NT2/D1 (cell line): ENCODE measurements around the gene SIRT2.

Experiments
- DNase-seq: peaks from one replicate; pipeline ENCODE4 v3.0.0-alpha.2; 2011; ENCODE audit warnings: low read depth, low spot score
- H3K27me3 ChIP-seq: 2 replicates; pipeline ENCODE4 v1.6.0; 2011; ENCODE audit warnings: mild to moderate bottlenecking; ENCODE audit not compliant: insufficient read length, insufficient read depth
- H3K36me3 ChIP-seq: 2 replicates; pipeline ENCODE4 v1.6.1; 2011; ENCODE audit warnings: mild to moderate bottlenecking, low read length, mixed read lengths; ENCODE audit not compliant: insufficient read depth, insufficient read length
- H3K4me1 ChIP-seq: 2 replicates; pipeline ENCODE4 v1.5.1; 2011; ENCODE audit not compliant: insufficient read depth, insufficient read length
- H3K4me3 ChIP-seq: 2 replicates; pipeline ENCODE4 v1.5.1; 2011; ENCODE audit warnings: low read depth; ENCODE audit not compliant: insufficient read length
- H3K9ac ChIP-seq: 2 replicates; pipeline ENCODE4 v1.6.0; 2011; ENCODE audit warnings: low read depth; ENCODE audit not compliant: insufficient read length
- H3K9me3 ChIP-seq: 2 replicates; pipeline ENCODE4 v1.5.1; 2011; ENCODE audit warnings: mild to moderate bottlenecking, low read length; ENCODE audit not compliant: insufficient read depth
- SUZ12 ChIP-seq: IDR thresholded peaks from 2 replicates; pipeline ENCODE4 v1.6.1; 2011; ENCODE audit not compliant: insufficient read length, insufficient read depth; ENCODE audit errors: extremely low read depth
- YY1 ChIP-seq: IDR thresholded peaks from 2 replicates; pipeline ENCODE4 v1.6.1; 2011; ENCODE audit not compliant: insufficient read length, insufficient read depth
- ZNF274 ChIP-seq: IDR thresholded peaks from 2 replicates; pipeline ENCODE4 v1.6.1; 2011; ENCODE audit warnings: mild to moderate bottlenecking, low read depth, low read length

SIRT2 gene

DNA sequence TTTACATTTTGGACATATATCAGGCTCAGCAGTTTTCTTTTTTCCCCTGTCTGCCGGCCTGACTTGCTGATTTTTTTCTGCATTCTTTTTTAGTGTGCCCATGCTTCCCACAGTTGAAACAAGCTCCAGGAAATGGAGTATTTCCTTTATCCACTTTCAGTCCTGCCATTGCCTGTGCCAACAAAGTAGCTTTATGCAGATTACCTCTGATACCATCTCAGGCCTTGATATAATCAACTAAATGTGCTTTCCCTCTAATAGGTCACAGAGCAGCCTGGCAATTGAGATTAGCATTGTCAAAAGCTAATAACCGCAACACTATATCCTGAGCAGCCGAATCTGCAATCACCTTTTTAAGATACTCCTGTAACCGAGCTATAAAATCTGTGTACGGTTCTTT lies 40.5 kb upstream of the SIRT2 start:
- Histone ChIP-seq H3K27me3 (no peaks in the 10 kb centered on the region), H3K9ac (no peak overlapping the region), H3K36me3 (peaks cover 17% of the 10 kb centered on the region), H3K4me3 (no peak overlapping the region), H3K4me1 (no peaks in the 10 kb centered on the region), H3K9me3 (peaks cover 8% of the 10 kb centered on the region)
- DNase-seq = no peak
- TF ChIP-seq SUZ12 = no peak

- no peaks in the 10 kb centered on the region for H3K27me3 ChIP-seq
- peaks cover 24% of the 10 kb centered on the region for H3K9me3 ChIP-seq
- no peak overlapping the region for H3K4me3 ChIP-seq
- H3K9ac ChIP-seq = no peak overlapping the region
- no peak for TF ChIP-seq ZNF274
- TF ChIP-seq SUZ12 = no peak
- TF ChIP-seq YY1 = no peak
- DNase-seq = no peak
- peaks cover 38% of the 10 kb centered on the region for H3K36me3 ChIP-seq
- H3K4me1 ChIP-seq = peaks cover 4% of the 10 kb centered on the region
These were observed 34.1 kb upstream of the SIRT2 start for GRCh38 chr19:38933544-38933943.

GRCh38 chr19:38932425-38933179 lies 33.2 kb upstream of the SIRT2 start:
- Histone ChIP-seq H3K27me3 (no peaks in the 10 kb centered on the region), H3K4me1 (peaks cover 4% of the 10 kb centered on the region), H3K36me3 (peaks cover 40% of the 10 kb centered on the region), H3K9me3 (peaks cover 24% of the 10 kb centered on the region), H3K9ac (no peak overlapping the region), H3K4me3 (no peak overlapping the region)
- TF ChIP-seq SUZ12 = no peak
- TF ChIP-seq YY1 = no peak
- no peak for TF ChIP-seq ZNF274
- peak; percentile 20 for DNase-seq

GRCh38 chr19:38931521-38931793 lies 32.0 kb upstream of the SIRT2 start:
- DNase-seq = no peak
- Histone ChIP-seq H3K9me3 (peaks cover 24% of the 10 kb centered on the region), H3K9ac (peak overlapping the region; percentile 79), H3K36me3 (peaks cover 44% of the 10 kb centered on the region), H3K4me3 (peak overlapping the region; percentile 94), H3K27me3 (no peaks in the 10 kb centered on the region), H3K4me1 (peaks cover 4% of the 10 kb centered on the region)
- TF ChIP-seq ZNF274 (no peak), YY1 (no peak), SUZ12 (no peak)

DNA sequence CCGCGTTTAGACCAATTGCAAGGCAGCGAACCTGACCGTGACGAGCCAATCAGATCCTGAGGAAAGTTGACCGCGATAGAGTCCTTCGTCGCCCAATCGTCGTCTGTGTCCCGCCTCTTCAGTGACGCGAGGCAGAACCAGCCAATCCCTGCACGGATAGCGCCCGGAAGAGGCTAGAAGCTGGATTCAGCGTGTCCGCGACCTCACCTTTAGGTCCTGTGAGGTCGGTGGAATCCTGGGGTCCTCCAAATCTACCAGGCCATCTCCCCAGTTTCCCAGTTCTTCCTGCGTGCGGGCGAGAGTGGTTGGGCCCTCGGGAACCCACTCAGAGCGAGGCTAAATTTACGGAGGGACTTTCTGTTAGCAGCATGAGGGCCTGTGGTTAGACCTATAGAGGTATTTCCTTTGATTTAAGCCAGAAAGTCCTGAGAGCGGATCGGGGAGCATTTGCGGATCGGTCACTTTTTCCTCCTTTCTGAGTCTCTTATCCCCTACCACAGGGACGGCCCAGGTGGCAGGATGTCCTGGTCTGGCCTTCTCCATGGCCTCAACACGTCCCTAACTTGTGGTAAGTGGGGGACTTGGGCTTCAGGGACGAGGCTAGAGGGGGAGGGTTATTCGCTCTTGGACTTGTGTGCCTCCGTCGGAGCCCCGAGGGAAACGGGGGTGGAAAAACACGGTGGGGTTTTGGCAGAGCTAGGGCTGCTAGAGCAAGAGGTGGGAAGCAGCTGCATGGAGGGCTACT lies 31.5 kb upstream of the SIRT2 start, which contains the start of gene MRPS12:
Gene MRPS12 (plus strand): TSS at position 169 of the 745 bp plus-strand sequence. CDS start 351 bp downstream, at position 520.
- Histone ChIP-seq H3K4me1 (peaks cover 4% of the 10 kb centered on the region), H3K9ac (peak within 1 kb of the TSS; percentile 79), H3K4me3 (peak within 1 kb of the TSS; percentile 94), H3K36me3 (peaks cover 49% of the 10 kb centered on the region), H3K27me3 (no peaks in the 10 kb centered on the region), H3K9me3 (peaks cover 24% of the 10 kb centered on the region)
- peak; percentile 98 for DNase-seq
- TF ChIP-seq YY1 = no peak
- TF ChIP-seq SUZ12 = no peak
- TF ChIP-seq ZNF274 = no peak

- DNase-seq = peak; percentile 87
- Histone ChIP-seq H3K36me3 (peaks cover 57% of the 10 kb centered on the region), H3K9me3 (peaks cover 18% of the 10 kb centered on the region), H3K9ac (peak within 1 kb of the TSS; percentile 79), H3K27me3 (no peaks in the 10 kb centered on the region), H3K4me1 (peaks cover 4% of the 10 kb centered on the region), H3K4me3 (peak within 1 kb of the TSS; percentile 94)
- TF ChIP-seq ZNF274 (no peak), YY1 (peak; percentile 83), SUZ12 (no peak)
These were observed 30.7 kb upstream of the SIRT2 start, which contains the start of gene SARS2 for GRCh38 chr19:38929929-38930775. TSS of gene SARS2 (minus strand) at chr19:38930763. CDS start at chr19:38930736, 27 bp downstream.
